ENCODE data around the gene PLSCR1. TPM values are rescaled to one million over a fixed set of nuclear protein-coding genes. Genes with fewer than 3 reads are reported as not detected.

PLSCR1 gene
- total RNA-seq, 1 donor from 2014 or later, result 37.2 TPM

DNA sequence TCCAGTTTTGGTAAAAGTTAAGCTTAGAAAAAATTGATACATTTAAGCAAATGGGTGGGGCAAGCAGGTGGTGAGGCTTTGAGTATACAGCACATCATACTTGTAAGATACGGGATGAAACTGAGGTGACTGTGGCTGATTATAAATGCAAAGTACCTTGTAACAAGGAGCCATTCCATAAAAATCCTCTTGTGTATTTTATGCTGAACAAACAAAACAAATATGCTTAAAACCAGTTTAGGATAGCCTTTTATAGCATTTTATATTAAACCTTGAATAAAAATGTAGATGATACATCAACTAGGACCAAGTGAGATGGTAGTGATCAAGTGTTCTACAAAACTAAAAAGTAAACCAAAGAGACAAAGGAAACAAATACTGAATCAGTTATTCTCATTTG is 3.4 kb downstream of the PLSCR1 start:
- intact Hi-C loops (cut with micrococcal nuclease), result no loop called here
- DNase-seq (no peak), ATAC-seq (ENCODE audit: low read depth) (no peak)
- H3K36me3 Mint-ChIP-seq (ENCODE audit: low read depth), result peaks cover 16% of the 10 kb centered on the region
- H3K4me3 Mint-ChIP-seq, result no peak overlapping the region
- TF ChIP-seq, protein P1, sequence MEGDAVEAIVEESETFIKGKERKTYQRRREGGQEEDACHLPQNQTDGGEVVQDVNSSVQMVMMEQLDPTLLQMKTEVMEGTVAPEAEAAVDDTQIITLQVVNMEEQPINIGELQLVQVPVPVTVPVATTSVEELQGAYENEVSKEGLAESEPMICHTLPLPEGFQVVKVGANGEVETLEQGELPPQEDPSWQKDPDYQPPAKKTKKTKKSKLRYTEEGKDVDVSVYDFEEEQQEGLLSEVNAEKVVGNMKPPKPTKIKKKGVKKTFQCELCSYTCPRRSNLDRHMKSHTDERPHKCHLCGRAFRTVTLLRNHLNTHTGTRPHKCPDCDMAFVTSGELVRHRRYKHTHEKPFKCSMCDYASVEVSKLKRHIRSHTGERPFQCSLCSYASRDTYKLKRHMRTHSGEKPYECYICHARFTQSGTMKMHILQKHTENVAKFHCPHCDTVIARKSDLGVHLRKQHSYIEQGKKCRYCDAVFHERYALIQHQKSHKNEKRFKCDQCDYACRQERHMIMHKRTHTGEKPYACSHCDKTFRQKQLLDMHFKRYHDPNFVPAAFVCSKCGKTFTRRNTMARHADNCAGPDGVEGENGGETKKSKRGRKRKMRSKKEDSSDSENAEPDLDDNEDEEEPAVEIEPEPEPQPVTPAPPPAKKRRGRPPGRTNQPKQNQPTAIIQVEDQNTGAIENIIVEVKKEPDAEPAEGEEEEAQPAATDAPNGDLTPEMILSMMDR (IDR thresholded peaks at IDR 0.05), result no peak
- H3K27me3 Mint-ChIP-seq, result no peaks in the 10 kb centered on the region
- H3K9me3 Mint-ChIP-seq, result no peaks in the 10 kb centered on the region
- CTCF ChIA-PET, result interaction anchor here (0.5 kb wide), 1 partner anchor 36 kb away, joined by 3 read pairs; no protein-coding TSS in a partner anchor
- peaks cover 56% of the 10 kb centered on the region for H3K4me1 Mint-ChIP-seq
- POLR2A ChIA-PET, result no interaction called here
- H3K27ac Mint-ChIP-seq, result no peak overlapping the region

DNA sequence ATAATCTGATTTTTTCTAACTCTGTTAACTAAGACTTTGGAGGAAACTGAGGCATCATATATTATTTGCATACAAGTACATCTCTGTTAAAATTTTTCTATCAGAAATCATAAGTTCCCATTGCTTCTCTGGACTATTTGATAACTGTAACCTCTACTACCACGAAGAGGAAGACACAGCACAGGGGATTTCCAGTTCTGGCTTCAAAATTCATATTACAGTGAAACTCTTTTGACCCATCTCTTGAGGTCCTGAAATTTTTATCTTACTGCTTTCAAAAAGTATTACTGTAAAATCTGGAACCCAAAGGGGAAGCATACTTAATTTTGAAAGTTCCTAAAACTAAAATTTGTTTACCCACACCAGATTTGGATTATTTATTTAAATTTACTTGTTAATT is 4.2 kb downstream of the PLSCR1 start:
- H3K36me3 Mint-ChIP-seq (ENCODE audit: low read depth), result peaks cover 16% of the 10 kb centered on the region
- H3K9me3 Mint-ChIP-seq, result no peaks in the 10 kb centered on the region
- ATAC-seq (ENCODE audit: low read depth) (no peak), DNase-seq (no peak)
- H3K27ac Mint-ChIP-seq, result peak overlapping the region; percentile 18
- ChIA-PET POLR2A (no interaction called here), CTCF (interaction anchor here (0.5 kb wide), 1 partner anchor 35 kb away, joined by 3 read pairs; no protein-coding TSS in a partner anchor)
- TF ChIP-seq, protein P1 (IDR thresholded peaks at IDR 0.05), result no peak
- peak overlapping the region; percentile 39 for H3K4me3 Mint-ChIP-seq
- intact Hi-C loops (cut with micrococcal nuclease), result no loop called here
- H3K27me3 Mint-ChIP-seq, result no peaks in the 10 kb centered on the region
- peaks cover 55% of the 10 kb centered on the region for H3K4me1 Mint-ChIP-seq

- H3K36me3 Mint-ChIP-seq (ENCODE audit: low read depth), result peaks cover 21% of the 10 kb centered on the region
- no peak overlapping the region for H3K27ac Mint-ChIP-seq
- H3K27me3 Mint-ChIP-seq, result no peaks in the 10 kb centered on the region
- CTCF ChIA-PET, result no interaction called here
- POLR2A ChIA-PET, result no interaction called here
- H3K4me3 Mint-ChIP-seq, result no peak overlapping the region
- H3K4me1 Mint-ChIP-seq, result peaks cover 53% of the 10 kb centered on the region
- no peak for DNase-seq
- intact Hi-C loops (cut with micrococcal nuclease), result no loop called here
- ATAC-seq (ENCODE audit: low read depth), result no peak
- TF ChIP-seq, protein P1 (IDR thresholded peaks at IDR 0.05), result no peak
- no peaks in the 10 kb centered on the region for H3K9me3 Mint-ChIP-seq
Observed at GRCh38 chr3:146539315-146539714, 5.1 kb downstream of the PLSCR1 start.

- POLR2A ChIA-PET, result no interaction called here
- H3K27ac Mint-ChIP-seq, result no peak overlapping the region
- peaks cover 27% of the 10 kb centered on the region for H3K36me3 Mint-ChIP-seq (ENCODE audit: low read depth)
- H3K4me1 Mint-ChIP-seq, result peaks cover 41% of the 10 kb centered on the region
- DNase-seq (no peak), ATAC-seq (ENCODE audit: low read depth) (no peak)
- TF ChIP-seq, protein P1 (IDR thresholded peaks at IDR 0.05), result no peak
- H3K9me3 Mint-ChIP-seq, result no peaks in the 10 kb centered on the region
- no peak overlapping the region for H3K4me3 Mint-ChIP-seq
- intact Hi-C loops (cut with micrococcal nuclease), result no loop called here
- CTCF ChIA-PET, result no interaction called here
- H3K27me3 Mint-ChIP-seq, result no peaks in the 10 kb centered on the region
Observed at GRCh38 chr3:146537603-146538002, 6.8 kb downstream of the PLSCR1 start.

- intact Hi-C loops (cut with micrococcal nuclease), result no loop called here
- POLR2A ChIA-PET, result no interaction called here
- DNase-seq (no peak), ATAC-seq (ENCODE audit: low read depth) (no peak)
- Mint-ChIP-seq H3K27me3 (no peaks in the 10 kb centered on the region), H3K9me3 (no peaks in the 10 kb centered on the region), H3K4me3 (no peak overlapping the region), H3K27ac (no peak overlapping the region), H3K36me3 (ENCODE audit: low read depth) (peaks cover 32% of the 10 kb centered on the region), H3K4me1 (peaks cover 32% of the 10 kb centered on the region)
- TF ChIP-seq, protein P1 (IDR thresholded peaks at IDR 0.05), result no peak
- CTCF ChIA-PET, result no interaction called here
Observed at GRCh38 chr3:146536681-146537080, 7.7 kb downstream of the PLSCR1 start.
